ENCODE data around the gene ST6GAL1. TPM values are rescaled to one million over a fixed set of nuclear protein-coding genes. Genes with fewer than 3 reads are reported as not detected.

ST6GAL1 gene
- total RNA-seq, 1 donor from 2014 or later: 74.0 TPM

- H3K4me1 Mint-ChIP-seq (ENCODE audit: low read depth): no peaks in the 10 kb centered on the region
- no peak for TF ChIP-seq CTCF (IDR thresholded peaks at IDR 0.05; ENCODE audit: unreplicated experiment)
- no peak overlapping the region for H3K27ac Mint-ChIP-seq
- no peak for DNase-seq (ENCODE audit: low spot score, unreplicated experiment)
- no peaks in the 10 kb centered on the region for H3K9me3 Mint-ChIP-seq (ENCODE audit: low read depth)
- H3K27me3 Mint-ChIP-seq: no peaks in the 10 kb centered on the region
- no peaks in the 10 kb centered on the region for H3K36me3 Mint-ChIP-seq (ENCODE audit: insufficient read depth)
- H3K4me3 Mint-ChIP-seq (ENCODE audit: low read depth): no peak overlapping the region
Measured at GRCh38 chr3:187107989-187108388, 177.7 kb downstream of the ST6GAL1 start.

- Mint-ChIP-seq H3K9me3 (ENCODE audit: low read depth) (no peaks in the 10 kb centered on the region), H3K27me3 (no peaks in the 10 kb centered on the region), H3K27ac (no peak overlapping the region), H3K4me3 (ENCODE audit: low read depth) (no peak overlapping the region), H3K4me1 (ENCODE audit: low read depth) (no peaks in the 10 kb centered on the region), H3K36me3 (ENCODE audit: insufficient read depth) (no peaks in the 10 kb centered on the region)
- no peak for DNase-seq (ENCODE audit: low spot score, unreplicated experiment)
- TF ChIP-seq CTCF (IDR thresholded peaks at IDR 0.05; ENCODE audit: unreplicated experiment): no peak
Measured at GRCh38 chr3:187110156-187110555, 179.8 kb downstream of the ST6GAL1 start.

GRCh38 chr3:187112934-187113793, 182.8 kb downstream of the ST6GAL1 start:
- no peaks in the 10 kb centered on the region for H3K27me3 Mint-ChIP-seq
- no peaks in the 10 kb centered on the region for H3K9me3 Mint-ChIP-seq (ENCODE audit: low read depth)
- TF ChIP-seq CTCF (IDR thresholded peaks at IDR 0.05; ENCODE audit: unreplicated experiment): peak; percentile 55
- H3K4me1 Mint-ChIP-seq (ENCODE audit: low read depth): no peaks in the 10 kb centered on the region
- no peak for DNase-seq (ENCODE audit: low spot score, unreplicated experiment)
- no peak overlapping the region for H3K27ac Mint-ChIP-seq
- no peaks in the 10 kb centered on the region for H3K36me3 Mint-ChIP-seq (ENCODE audit: insufficient read depth)
- no peak overlapping the region for H3K4me3 Mint-ChIP-seq (ENCODE audit: low read depth)

GRCh38 chr3:187114511-187114910, 184.2 kb downstream of the ST6GAL1 start:
- no peaks in the 10 kb centered on the region for H3K27me3 Mint-ChIP-seq
- DNase-seq (ENCODE audit: low spot score, unreplicated experiment): no peak
- H3K27ac Mint-ChIP-seq: no peak overlapping the region
- H3K9me3 Mint-ChIP-seq (ENCODE audit: low read depth): no peaks in the 10 kb centered on the region
- TF ChIP-seq CTCF (IDR thresholded peaks at IDR 0.05; ENCODE audit: unreplicated experiment): no peak
- H3K36me3 Mint-ChIP-seq (ENCODE audit: insufficient read depth): no peaks in the 10 kb centered on the region
- H3K4me1 Mint-ChIP-seq (ENCODE audit: low read depth): no peaks in the 10 kb centered on the region
- H3K4me3 Mint-ChIP-seq (ENCODE audit: low read depth): no peak overlapping the region

GRCh38 chr3:187120326-187120725, 190.0 kb downstream of the ST6GAL1 start:
- Mint-ChIP-seq H3K4me3 (ENCODE audit: low read depth) (no peak overlapping the region), H3K36me3 (ENCODE audit: insufficient read depth) (no peaks in the 10 kb centered on the region), H3K27me3 (no peaks in the 10 kb centered on the region), H3K27ac (no peak overlapping the region), H3K4me1 (ENCODE audit: low read depth) (no peaks in the 10 kb centered on the region), H3K9me3 (ENCODE audit: low read depth) (no peaks in the 10 kb centered on the region)
- DNase-seq (ENCODE audit: low spot score, unreplicated experiment): no peak
- TF ChIP-seq CTCF (IDR thresholded peaks at IDR 0.05; ENCODE audit: unreplicated experiment): no peak

Data from progenitor cell of endocrine pancreas (in vitro differentiated cells).